GM13976 (cell line): ENCODE results near the gene DAZAP1.

ENCODE experiments used
- DNase-seq: peaks from one replicate; pipeline ENCODE4 v3.0.0; 2012; ENCODE audit warnings: low spot score
- in situ Hi-C: fragments of 300-500 bp; cut with MboI; formaldehyde crosslinking; loops from one replicate; pipeline ENCODE4 v1.12.0; 2022; ENCODE audit warnings: low sequenced_read_pairs, mixed read lengths, inconsistent platforms; ENCODE audit not compliant: unreplicated experiment
- TF ChIP-seq, protein P1 (sequence below): IDR thresholded peaks from 2 replicates; pipeline ENCODE4 v1.5.1; 2012; ENCODE audit warnings: borderline replicate concordance, mild to moderate bottlenecking; ENCODE audit not compliant: insufficient read depth; ENCODE audit errors: extremely low read depth, missing control alignments, control extremely low read depth

DAZAP1 gene

DNA sequence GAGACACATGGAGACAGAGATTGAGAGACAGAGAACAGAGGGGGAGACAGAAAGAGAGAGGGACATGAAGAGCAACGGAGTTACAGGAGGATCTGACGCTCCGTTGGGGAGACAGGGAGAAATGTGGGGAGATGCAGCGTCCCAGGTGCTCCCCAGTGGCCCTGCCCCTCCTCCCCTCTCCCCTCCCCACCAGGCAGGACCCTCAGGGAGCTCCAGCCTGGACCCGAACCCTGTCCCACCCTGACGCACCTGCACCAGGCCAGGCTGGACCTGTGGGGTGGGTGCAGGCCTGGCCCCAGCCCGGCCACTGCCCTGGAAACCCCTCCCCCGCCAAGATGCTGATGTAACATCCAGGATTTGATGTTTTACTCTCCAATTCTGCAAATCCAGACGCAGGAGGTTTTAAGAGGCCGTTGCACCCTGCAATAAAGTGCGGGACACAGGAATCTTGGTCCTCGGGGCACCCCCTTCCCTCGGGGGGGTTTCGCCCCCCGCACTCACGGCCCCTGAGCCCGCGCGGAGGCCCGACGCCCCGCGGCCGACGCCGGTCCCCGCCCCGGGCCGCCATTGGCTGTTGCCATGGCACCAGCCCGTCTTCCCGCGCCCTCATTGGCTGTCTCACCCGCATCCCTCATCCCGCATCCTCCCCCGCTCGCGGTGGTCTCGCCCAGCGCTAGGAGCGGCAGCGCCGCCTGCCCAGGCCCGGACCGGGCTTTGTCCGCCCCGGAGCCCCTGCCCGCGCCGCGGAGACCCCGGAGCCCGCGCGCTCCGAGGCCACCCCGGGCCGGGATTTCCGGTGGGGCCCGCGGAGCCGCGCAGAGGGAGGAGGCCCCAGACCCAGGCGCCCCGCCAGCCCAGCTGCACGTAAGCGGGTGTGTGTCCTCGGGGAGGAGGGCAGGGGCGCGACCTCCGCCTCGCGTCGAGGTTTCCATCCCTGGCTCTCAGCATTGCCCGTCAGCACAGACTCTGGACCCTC is 42.4 kb downstream of the DAZAP1 start, which contains the start of gene APC2:
APC2 (plus strand) TSS at position 655 of the 976 bp plus-strand sequence. CDS start 2,881 bp downstream, outside the sequence.
- DNase-seq: no peak
- TF ChIP-seq, protein P1, sequence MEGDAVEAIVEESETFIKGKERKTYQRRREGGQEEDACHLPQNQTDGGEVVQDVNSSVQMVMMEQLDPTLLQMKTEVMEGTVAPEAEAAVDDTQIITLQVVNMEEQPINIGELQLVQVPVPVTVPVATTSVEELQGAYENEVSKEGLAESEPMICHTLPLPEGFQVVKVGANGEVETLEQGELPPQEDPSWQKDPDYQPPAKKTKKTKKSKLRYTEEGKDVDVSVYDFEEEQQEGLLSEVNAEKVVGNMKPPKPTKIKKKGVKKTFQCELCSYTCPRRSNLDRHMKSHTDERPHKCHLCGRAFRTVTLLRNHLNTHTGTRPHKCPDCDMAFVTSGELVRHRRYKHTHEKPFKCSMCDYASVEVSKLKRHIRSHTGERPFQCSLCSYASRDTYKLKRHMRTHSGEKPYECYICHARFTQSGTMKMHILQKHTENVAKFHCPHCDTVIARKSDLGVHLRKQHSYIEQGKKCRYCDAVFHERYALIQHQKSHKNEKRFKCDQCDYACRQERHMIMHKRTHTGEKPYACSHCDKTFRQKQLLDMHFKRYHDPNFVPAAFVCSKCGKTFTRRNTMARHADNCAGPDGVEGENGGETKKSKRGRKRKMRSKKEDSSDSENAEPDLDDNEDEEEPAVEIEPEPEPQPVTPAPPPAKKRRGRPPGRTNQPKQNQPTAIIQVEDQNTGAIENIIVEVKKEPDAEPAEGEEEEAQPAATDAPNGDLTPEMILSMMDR: no peak
- in situ Hi-C loops: no loop called here

DNA sequence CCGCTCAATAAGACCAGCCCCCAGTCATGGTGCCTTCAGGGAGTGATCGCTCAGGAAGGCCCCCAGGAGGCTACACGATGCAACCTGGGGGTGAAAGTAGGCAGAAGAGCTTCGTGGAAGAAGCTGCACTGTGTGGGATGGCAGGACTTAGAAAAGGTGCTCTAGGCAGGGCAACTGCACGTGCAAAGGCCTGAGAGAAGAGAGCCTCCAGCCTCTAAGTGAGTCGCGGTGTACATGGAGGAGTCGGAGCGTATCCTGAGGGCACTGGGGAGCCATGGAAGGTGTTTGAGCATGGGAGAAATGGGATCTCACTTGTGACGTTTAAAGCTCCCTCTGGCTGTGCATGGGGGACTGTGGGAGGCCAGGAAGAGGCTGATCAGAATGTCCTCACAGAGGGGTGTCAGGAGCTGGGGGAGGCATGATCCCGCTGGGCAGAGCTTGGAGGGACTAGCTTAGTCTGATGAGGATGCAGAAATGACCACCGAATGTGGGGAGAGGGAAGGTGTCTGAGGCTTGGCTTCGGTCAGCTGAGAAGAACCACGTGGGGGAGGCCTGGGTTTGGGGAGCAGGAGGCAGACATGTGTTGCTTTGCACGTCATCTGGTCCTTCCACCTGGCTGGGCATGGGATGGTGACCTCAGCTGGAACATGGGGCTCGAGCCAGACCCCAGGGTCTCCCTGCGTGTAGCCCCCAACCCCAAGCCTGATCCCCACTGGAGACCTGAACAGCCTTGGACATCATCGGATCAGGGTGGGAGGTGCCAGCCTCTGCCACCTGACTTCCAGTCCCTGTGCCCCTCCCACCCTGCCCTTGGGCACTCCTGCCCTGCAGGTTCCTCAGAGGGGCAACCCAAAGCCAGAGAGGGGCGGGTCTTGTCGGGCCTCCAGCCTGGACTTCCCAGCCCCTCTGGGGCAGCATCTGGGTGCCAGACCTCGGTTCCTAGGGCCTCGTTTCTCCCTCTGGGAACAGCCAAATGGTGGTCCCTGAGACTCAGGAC is 43.6 kb downstream of the DAZAP1 start:
- TF ChIP-seq, protein P1: no peak
- in situ Hi-C loops: no loop called here
- DNase-seq: no peak

DNA sequence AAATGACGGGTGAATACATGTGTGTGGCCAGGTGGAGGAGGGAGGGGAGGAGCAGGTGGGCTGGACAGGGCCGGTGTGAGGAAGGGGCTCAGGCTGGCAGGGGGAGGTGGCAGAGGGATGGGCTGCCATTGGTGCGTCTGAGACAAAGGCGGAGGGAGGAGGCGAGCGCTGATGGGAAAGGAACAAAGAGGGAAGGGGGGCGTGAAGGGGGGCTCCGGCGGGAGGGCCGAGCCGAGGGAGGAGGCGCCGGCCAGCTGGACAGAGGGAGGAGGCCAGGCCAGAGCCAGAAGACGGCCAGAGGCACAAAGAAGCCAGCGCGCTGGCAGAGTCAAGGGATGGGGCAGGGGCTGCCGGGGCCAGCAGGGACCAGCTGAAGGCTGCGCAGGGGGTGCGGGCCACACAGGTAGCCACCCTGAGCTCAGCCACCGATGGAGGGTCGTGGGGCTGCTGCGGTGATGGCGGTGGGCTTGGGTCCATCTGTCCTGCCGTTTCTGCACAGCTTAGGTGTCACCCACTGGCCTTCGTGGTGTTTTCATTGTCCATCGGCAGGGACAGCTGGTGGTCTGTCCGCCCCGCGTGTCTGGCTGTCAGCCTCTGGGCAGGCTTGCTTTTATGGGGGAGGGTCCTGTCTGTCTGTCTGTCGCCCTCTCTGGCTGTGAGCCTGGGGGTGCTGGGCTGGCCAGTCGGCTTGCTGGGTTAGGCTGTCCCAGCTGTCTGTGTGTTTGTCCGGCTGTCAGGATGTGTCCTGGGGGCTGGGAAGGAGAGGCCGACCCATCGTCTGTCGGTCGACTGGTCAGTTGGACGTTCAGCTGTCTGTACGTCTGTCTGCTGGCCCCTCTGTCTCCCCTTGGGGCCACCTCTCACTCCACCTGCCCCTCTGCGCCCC is 44.8 kb downstream of the DAZAP1 start:
- TF ChIP-seq, protein P1: no peak
- DNase-seq: no peak
- in situ Hi-C loops: no loop called here

DNA sequence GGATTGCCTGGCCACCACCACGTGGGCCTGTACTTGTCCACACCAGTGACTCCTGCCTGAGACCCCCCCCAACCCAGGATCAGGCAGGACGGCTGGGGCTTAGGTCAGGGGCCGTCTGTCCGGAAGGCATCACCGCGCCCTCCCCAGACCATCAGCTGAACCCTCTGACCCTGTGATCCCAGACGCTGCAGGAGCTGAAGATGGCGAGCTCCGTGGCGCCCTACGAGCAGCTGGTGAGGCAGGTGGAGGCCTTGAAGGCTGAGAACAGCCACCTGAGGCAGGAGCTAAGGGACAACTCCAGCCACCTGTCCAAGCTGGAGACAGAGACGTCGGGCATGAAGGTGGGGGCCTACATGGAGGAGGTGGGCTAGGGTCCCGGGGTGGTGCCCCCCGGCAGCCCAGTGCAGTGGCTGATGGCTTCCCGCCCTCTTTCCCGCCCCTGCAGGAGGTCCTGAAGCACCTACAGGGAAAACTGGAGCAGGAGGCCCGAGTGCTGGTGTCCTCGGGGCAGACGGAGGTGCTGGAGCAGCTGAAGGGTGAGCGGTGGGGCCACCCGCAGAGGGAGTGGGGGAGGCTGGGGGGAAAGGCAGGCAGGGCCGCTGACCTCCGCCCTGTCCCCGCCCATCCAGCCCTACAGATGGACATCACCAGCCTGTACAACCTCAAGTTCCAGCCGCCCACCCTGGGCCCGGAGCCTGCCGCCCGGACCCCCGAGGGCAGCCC is 45.6 kb downstream of the DAZAP1 start:
- in situ Hi-C loops: no loop called here
- TF ChIP-seq, protein P1: no peak
- no peak for DNase-seq

DNA sequence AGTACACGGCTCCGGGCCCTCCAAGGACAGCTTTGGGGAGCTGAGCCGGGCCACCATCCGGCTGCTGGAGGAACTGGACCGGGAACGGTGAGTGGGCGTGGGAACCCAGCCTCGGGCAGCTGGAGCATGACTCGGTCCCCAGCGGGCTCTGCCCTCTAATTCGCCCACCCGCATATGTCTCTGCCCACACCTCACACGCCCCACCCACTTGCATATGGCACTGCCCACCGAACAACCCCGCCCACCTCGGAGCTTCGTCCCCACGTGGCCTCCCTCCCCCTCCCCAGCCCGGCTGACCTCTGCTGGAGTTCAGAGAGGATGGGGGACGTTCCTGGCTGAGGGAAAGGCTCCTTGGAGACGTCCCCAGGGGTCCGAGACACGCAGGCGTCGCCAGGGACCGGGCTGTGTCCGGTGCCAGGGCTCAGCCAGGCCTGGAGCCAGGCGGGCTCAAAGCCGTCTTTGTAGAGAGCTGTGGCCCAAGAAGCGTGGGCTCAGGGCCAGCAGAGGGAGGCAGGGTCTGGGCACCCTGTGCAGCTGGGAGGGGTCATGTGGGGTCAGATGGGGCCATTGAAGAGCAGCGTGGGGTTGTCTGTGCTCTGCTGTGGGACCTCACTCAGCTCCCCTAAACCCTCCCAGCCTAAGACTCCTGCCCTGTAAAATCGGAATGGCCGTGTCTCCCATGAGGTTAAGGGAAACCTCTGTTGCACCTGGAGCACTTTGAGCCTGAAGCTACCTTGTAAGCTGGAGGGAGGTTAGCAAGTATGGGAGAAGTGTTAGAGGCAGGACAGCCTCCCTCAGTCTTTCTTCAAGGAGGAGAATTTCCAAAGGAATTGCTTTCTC is 46.4 kb downstream of the DAZAP1 start:
- in situ Hi-C loops: no loop called here
- TF ChIP-seq, protein P1: no peak
- no peak for DNase-seq
